HFF-Myc (cell line): ENCODE measurements around the gene CRIM1.

Experiments
- DNase-seq: peaks from one replicate; pipeline ENCODE4 v3.0.0-alpha.2; 2011; ENCODE audit warnings: low read depth; ENCODE audit errors: extremely low read depth
- H3K4me3 ChIP-seq: replicated peaks from 2 replicates; pipeline ENCODE4 v1.5.1; 2011; ENCODE audit warnings: low read depth, mild to moderate bottlenecking, control low read depth, low read length
- TF ChIP-seq, protein P1 (sequence below): IDR thresholded peaks from 2 replicates; pipeline ENCODE4 v1.5.1; 2012; ENCODE audit warnings: mild to moderate bottlenecking, low read depth, low read length, control low read depth; ENCODE audit errors: missing control alignments

CRIM1 gene

GRCh38 chr2:36480028-36480427, 124.5 kb downstream of the CRIM1 start:
- DNase-seq: no peak
- TF ChIP-seq, protein P1, sequence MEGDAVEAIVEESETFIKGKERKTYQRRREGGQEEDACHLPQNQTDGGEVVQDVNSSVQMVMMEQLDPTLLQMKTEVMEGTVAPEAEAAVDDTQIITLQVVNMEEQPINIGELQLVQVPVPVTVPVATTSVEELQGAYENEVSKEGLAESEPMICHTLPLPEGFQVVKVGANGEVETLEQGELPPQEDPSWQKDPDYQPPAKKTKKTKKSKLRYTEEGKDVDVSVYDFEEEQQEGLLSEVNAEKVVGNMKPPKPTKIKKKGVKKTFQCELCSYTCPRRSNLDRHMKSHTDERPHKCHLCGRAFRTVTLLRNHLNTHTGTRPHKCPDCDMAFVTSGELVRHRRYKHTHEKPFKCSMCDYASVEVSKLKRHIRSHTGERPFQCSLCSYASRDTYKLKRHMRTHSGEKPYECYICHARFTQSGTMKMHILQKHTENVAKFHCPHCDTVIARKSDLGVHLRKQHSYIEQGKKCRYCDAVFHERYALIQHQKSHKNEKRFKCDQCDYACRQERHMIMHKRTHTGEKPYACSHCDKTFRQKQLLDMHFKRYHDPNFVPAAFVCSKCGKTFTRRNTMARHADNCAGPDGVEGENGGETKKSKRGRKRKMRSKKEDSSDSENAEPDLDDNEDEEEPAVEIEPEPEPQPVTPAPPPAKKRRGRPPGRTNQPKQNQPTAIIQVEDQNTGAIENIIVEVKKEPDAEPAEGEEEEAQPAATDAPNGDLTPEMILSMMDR: no peak
- no peak overlapping the region for H3K4me3 ChIP-seq

DNA sequence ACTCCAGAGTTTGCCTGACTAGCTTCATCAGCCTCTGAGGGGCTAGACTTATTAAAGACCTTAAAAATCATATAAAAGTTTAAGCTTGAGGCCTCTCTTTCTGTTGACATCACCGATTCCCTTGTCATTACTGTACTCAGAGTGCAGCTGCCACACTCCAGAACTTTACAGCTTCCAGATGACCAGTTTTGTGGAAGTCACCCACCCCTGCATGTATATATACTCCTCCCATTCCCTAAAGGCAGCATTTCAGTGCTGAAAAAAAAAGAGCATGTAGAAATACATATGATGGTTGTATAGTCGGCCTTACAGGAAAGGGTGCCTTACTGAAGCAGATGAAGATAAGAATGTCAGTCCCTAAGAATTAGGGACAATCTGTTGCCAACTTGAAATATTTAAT, 125.1 kb downstream of the CRIM1 start:
- DNase-seq: no peak
- TF ChIP-seq, protein P1: no peak

GRCh38 chr2:36481709-36482108, 126.1 kb downstream of the CRIM1 start:
- TF ChIP-seq, protein P1: no peak
- H3K4me3 ChIP-seq: no peak overlapping the region
- DNase-seq: no peak

More for the DNA sequence above, 125.1 kb downstream of the CRIM1 start:
- no peak overlapping the region for H3K4me3 ChIP-seq

- DNase-seq: no peak
- TF ChIP-seq, protein P1: no peak
- H3K4me3 ChIP-seq: no peak overlapping the region
These were observed 127.1 kb downstream of the CRIM1 start for GRCh38 chr2:36482576-36483214.

- H3K4me3 ChIP-seq: no peak overlapping the region
- TF ChIP-seq, protein P1: no peak
- DNase-seq: no peak
These were observed 127.7 kb downstream of the CRIM1 start for GRCh38 chr2:36483290-36483689.

DNA sequence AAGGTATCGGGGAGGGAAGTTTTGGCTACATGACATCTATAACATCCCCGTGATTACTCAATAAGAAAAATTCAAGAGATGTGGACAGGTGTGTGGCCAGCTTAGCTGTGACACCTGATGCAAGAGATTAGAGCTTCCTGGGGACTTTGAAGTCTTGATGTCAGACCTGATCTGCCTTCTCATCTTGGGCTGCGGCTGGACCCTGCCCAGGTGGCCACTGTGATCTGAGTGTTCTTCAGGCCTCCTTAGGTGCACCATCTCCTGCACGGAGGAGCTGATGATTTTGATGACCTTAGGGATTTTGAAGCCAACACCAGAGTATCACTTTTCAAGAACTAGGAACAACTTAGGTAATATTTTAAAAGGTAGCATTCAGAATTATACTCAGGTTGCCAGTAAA, 128.9 kb downstream of the CRIM1 start:
- DNase-seq: no peak
- TF ChIP-seq, protein P1: no peak
- H3K4me3 ChIP-seq: no peak overlapping the region

DNA sequence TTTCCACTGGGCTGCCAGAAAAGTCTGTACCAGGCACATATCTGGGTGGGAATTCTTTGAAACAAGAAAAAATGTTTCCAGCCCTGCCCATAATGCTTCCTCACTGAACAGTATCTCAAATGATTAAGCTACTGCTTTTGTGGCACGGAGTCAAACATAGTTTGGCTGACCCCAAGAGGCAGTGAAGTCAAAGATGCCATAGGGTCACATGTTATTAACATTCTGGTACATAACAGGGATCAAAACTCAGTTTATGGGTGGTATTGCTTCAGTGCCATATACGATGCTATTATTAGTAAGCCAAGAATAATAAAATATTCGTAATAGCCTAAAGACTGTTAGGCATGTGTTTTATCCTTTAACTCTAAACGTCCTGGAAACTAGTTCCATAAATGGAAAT, 129.9 kb downstream of the CRIM1 start:
- peak; percentile 58 for DNase-seq
- TF ChIP-seq, protein P1: no peak
- no peak overlapping the region for H3K4me3 ChIP-seq
